Liver (tissue), 9 donors: ENCODE data around the gene ZNF664. TPM values are rescaled to one million over a fixed set of nuclear protein-coding genes. Genes with fewer than 3 reads are reported as not detected.

Experiments used
- DNase-seq: peaks from one replicate; pipeline ENCODE4 v3.0.0-alpha.2; 2017; ENCODE audit warnings: low spot score
- H3K27ac ChIP-seq, 2 donors: one replicate each; pipeline ENCODE4 v1.7.0; 2013; ENCODE audit warnings: inconsistent platforms in 2 of 2, low read length in 2 of 2, control low read depth in 1 of 2, low read depth in 1 of 2, mild to moderate bottlenecking in 1 of 2
- H3K27me3 ChIP-seq, 4 donors: one replicate each; pipeline versions ENCODE4 v1.6.1 to v1.7.0; 2013; ENCODE audit warnings: low read length in 3 of 4, inconsistent platforms in 1 of 4, mild to moderate bottlenecking in 1 of 4, moderate library complexity in 1 of 4; ENCODE audit not compliant: control insufficient read depth in 4 of 4, insufficient read depth in 4 of 4
- H3K36me3 ChIP-seq, 4 donors: one replicate each; pipeline versions ENCODE4 v1.6.1 to v1.7.0; 2013; ENCODE audit warnings: low read length in 3 of 4, mild to moderate bottlenecking in 3 of 4, low read depth in 1 of 4, moderate library complexity in 1 of 4; ENCODE audit not compliant: control insufficient read depth in 4 of 4, insufficient read depth in 3 of 4
- H3K4me1 ChIP-seq, 4 donors: one replicate each; pipeline versions ENCODE4 v1.6.1 to v1.7.0; 2013; ENCODE audit warnings: low read length in 3 of 4, mild to moderate bottlenecking in 3 of 4, moderate library complexity in 1 of 4; ENCODE audit not compliant: control insufficient read depth in 4 of 4, insufficient read depth in 4 of 4
- H3K4me3 ChIP-seq, 3 donors: one replicate each; pipeline versions ENCODE4 v1.6.1 to v1.7.0; 2013; ENCODE audit warnings: low read length in 3 of 3, control low read depth in 1 of 3, low read depth in 1 of 3, mild to moderate bottlenecking in 1 of 3
- H3K9ac ChIP-seq, 2 donors: one replicate each; pipeline ENCODE4 v1.7.0; 2013; ENCODE audit warnings: low read length in 2 of 2, mild to moderate bottlenecking in 2 of 2, moderate library complexity in 2 of 2, control low read depth in 1 of 2, low read depth in 1 of 2
- H3K9me3 ChIP-seq, 4 donors: one replicate each; pipeline versions ENCODE4 v1.6.1 to v1.7.0; 2013; ENCODE audit warnings: low read length in 3 of 4; ENCODE audit not compliant: control insufficient read depth in 4 of 4
- CTCF ChIP-seq: fragments of 150-350 bp; IDR thresholded peaks from 2 replicates; pipeline ENCODE4 v1.5.1; 2017; ENCODE audit warnings: improper control_type of control experiment, low read depth, low read length; ENCODE audit not compliant: missing input control
- EGR1 ChIP-seq, 2 donors: IDR thresholded peaks; 2 replicates each; pipeline ENCODE4 v1.6.1; 2016 to 2018; ENCODE audit warnings: antibody characterized with exemption in 2 of 2, low read depth in 2 of 2
- FOXA1 ChIP-seq: IDR thresholded peaks from 2 replicates; pipeline ENCODE4 v1.6.1; 2016; ENCODE audit warnings: antibody characterized with exemption
- FOXA2 ChIP-seq: IDR thresholded peaks from 2 replicates; pipeline ENCODE4 v1.6.1; 2016; ENCODE audit warnings: antibody characterized with exemption
- GABPA ChIP-seq, 2 donors: IDR thresholded peaks in 1 of 2; conservative IDR thresholded peaks in 1 of 2; 2 replicates each; pipeline ENCODE4 v1.6.1; 2016; ENCODE audit warnings: antibody characterized with exemption in 2 of 2, mild to moderate bottlenecking in 1 of 2, moderate library complexity in 1 of 2
- HNF4A ChIP-seq, 2 donors: conservative IDR thresholded peaks; 2 replicates each; pipeline ENCODE4 v1.6.1; 2016; ENCODE audit warnings: antibody characterized with exemption in 2 of 2, mild to moderate bottlenecking in 2 of 2
- HNF4G ChIP-seq: IDR thresholded peaks from 2 replicates; pipeline ENCODE4 v1.6.1; 2016; ENCODE audit warnings: antibody characterized with exemption
- JUND ChIP-seq, 2 donors: IDR thresholded peaks; 2 replicates each; pipeline ENCODE4 v1.6.1; 2016; ENCODE audit warnings: antibody characterized with exemption in 2 of 2
- NR2F2 ChIP-seq: IDR thresholded peaks from 2 replicates; pipeline ENCODE4 v1.6.1; 2016; ENCODE audit warnings: antibody characterized with exemption
- RAD21 ChIP-seq, 2 donors: IDR thresholded peaks; 2 replicates each; pipeline ENCODE4 v1.6.1; 2016; ENCODE audit warnings: antibody characterized with exemption in 2 of 2, mild to moderate bottlenecking in 2 of 2
- REST ChIP-seq: IDR thresholded peaks from 2 replicates; pipeline ENCODE4 v1.6.1; 2016; ENCODE audit warnings: antibody characterized with exemption, mild to moderate bottlenecking
- RXRA ChIP-seq, 2 donors: IDR thresholded peaks; 2 replicates each; pipeline ENCODE4 v1.6.1; 2017 to 2018; ENCODE audit warnings: antibody characterized with exemption in 2 of 2, mild to moderate bottlenecking in 1 of 2
- SP1 ChIP-seq: IDR thresholded peaks from 2 replicates; pipeline ENCODE4 v1.6.1; 2018; ENCODE audit warnings: antibody characterized with exemption, mild to moderate bottlenecking
- TAF1 ChIP-seq: conservative IDR thresholded peaks from 2 replicates; pipeline ENCODE4 v1.6.1; 2016; ENCODE audit warnings: antibody characterized with exemption, mild to moderate bottlenecking
- YY1 ChIP-seq: IDR thresholded peaks from 2 replicates; pipeline ENCODE4 v1.6.1; 2016; ENCODE audit warnings: antibody characterized with exemption, mild to moderate bottlenecking
- ZBTB33 ChIP-seq: IDR thresholded peaks from 2 replicates; pipeline ENCODE4 v1.6.1; 2016; ENCODE audit warnings: antibody characterized with exemption
- WGBS: extraction: QIAGEN DNeasy Blood & Tissue Kit; methylation state at CpG from one replicate; pipeline ENCODE4 v1.1.7; 2013; 5-methylcytosine and 5-hydroxymethylcytosine counted together
- polyA plus RNA-seq, 2 donors: library from polyadenylated mRNA; stranded (reverse) in 1 of 2; unstranded in 1 of 2; fragments of 200-250 nt in 1 of 2; fragments of >200 nt in 1 of 2; fragmentation: Nextera tagmentation in 1 of 2; extraction: Ambion mirVana in 1 of 2; gene quantifications; one replicate each; pipeline versions ENCODE4 v1.2.1 to v1.2.3, GENCODE V29; 2013 to 2015
- total RNA-seq, 2 donors: library from RNA; depleted of rRNA; stranded (reverse); fragments of >200 nt; gene quantifications; one replicate each; pipeline ENCODE4 v1.2.3, GENCODE V29; 2014
- TF ChIP-seq, protein P1 (sequence below): IDR thresholded peaks from 2 replicates; pipeline ENCODE4 v1.6.1; 2016; ENCODE audit warnings: antibody characterized with exemption
- TF ChIP-seq, protein P2 (sequence below): IDR thresholded peaks from 2 replicates; pipeline ENCODE4 v1.6.1; 2016; ENCODE audit warnings: antibody characterized with exemption
- donor health status: healthy.
- donor health status: healthy.
- donor health status: healthy.
- donor health status: healthy.
- donor health status: healthy.

Gene ZNF664
- total and polyA plus RNA-seq, 4 donors, result 7.2 to 40.3 (median 29.6) TPM

- TF ChIP-seq FOXA1 (no peak), JUND (IDR thresholded peaks at IDR 0.05) (no peak)
These were observed 7.6 kb upstream of the ZNF664 start (continued) for GRCh38 chr12:123965382-123965781.

- Histone ChIP-seq H3K4me1 (peaks cover 0 to 22% (median 13%) of the 10 kb centered on the region in 4 donors), H3K27ac (no peak overlapping the region), H3K9ac (no peak overlapping the region), H3K4me3 (no peak overlapping the region), H3K36me3 (no peaks in the 10 kb centered on the region), H3K9me3 (no peaks in the 10 kb centered on the region), H3K27me3 (no peaks in the 10 kb centered on the region)
- WGBS, result 85% methylated on average over 3 of the region's 3 CpGs
- no peak for DNase-seq
- no peak for TF ChIP-seq HNF4G
These were observed 6.4 kb upstream of the ZNF664 start for GRCh38 chr12:123966596-123966995.

DNA sequence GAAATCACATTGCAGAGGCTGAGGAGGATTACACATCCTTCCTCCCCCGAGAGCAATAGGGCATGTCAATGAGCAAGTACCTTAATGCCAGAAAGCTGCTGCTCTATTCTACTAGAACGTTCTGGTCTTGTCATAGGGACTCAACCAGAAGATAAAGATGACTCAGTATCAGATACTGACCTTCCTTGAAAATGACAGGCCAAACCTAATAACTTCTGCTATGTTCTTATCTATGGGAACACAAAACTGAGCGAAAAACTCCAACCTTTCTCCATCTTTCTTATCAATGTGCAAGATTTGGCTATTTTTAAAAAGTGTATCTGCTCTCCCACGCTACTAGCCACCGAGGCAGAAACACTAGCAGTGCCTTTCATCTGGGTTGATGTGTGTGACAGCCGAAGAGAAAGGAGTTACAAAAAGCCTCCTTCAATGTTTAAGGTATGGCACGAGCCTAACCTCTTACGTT lies 5.9 kb upstream of the ZNF664 start:
- no peak overlapping the region for H3K4me3 ChIP-seq
- no peaks in the 10 kb centered on the region for H3K36me3 ChIP-seq
- H3K27ac ChIP-seq, result no peak overlapping the region
- 89% methylated on average over 8 of the region's 8 CpGs for WGBS
- no peaks in the 10 kb centered on the region for H3K9me3 ChIP-seq
- H3K9ac ChIP-seq, result no peak overlapping the region
- TF ChIP-seq FOXA2 (no peak), EGR1 (IDR thresholded peaks at IDR 0.05; ENCODE audit: low read depth in 2 of 2) (no peak), NR2F2 (no peak), FOXA1 (no peak), TAF1 (no peak), HNF4A (conservative IDR thresholded peaks at IDR 0.05) (no peak), CTCF (no peak), ZBTB33 (no peak), YY1 (no peak), HNF4G (no peak), SP1 (no peak), JUND (IDR thresholded peaks at IDR 0.05) (no peak), RXRA (IDR thresholded peaks at IDR 0.05) (no peak), RAD21 (IDR thresholded peaks at IDR 0.05) (no peak), REST (no peak), GABPA (IDR thresholded peaks at IDR 0.05 in 1 of 2, conservative IDR thresholded peaks at IDR 0.05 in 1 of 2) (no peak)
- TF ChIP-seq, protein P1, sequence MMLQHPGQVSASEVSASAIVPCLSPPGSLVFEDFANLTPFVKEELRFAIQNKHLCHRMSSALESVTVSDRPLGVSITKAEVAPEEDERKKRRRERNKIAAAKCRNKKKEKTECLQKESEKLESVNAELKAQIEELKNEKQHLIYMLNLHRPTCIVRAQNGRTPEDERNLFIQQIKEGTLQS, result no peak
- TF ChIP-seq, protein P2, sequence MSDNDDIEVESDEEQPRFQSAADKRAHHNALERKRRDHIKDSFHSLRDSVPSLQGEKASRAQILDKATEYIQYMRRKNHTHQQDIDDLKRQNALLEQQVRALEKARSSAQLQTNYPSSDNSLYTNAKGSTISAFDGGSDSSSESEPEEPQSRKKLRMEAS, result no peak
- peaks cover 0 to 28% (median 13%) of the 10 kb centered on the region in 4 donors for H3K4me1 ChIP-seq
- no peak for DNase-seq
- no peaks in the 10 kb centered on the region for H3K27me3 ChIP-seq
